ENCODE data around the gene GPX8.
A peak's percentile ranks its signal among the peaks of the same experiment; 100 is the strongest.

Gene GPX8, protein sequence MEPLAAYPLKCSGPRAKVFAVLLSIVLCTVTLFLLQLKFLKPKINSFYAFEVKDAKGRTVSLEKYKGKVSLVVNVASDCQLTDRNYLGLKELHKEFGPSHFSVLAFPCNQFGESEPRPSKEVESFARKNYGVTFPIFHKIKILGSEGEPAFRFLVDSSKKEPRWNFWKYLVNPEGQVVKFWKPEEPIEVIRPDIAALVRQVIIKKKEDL

DNA sequence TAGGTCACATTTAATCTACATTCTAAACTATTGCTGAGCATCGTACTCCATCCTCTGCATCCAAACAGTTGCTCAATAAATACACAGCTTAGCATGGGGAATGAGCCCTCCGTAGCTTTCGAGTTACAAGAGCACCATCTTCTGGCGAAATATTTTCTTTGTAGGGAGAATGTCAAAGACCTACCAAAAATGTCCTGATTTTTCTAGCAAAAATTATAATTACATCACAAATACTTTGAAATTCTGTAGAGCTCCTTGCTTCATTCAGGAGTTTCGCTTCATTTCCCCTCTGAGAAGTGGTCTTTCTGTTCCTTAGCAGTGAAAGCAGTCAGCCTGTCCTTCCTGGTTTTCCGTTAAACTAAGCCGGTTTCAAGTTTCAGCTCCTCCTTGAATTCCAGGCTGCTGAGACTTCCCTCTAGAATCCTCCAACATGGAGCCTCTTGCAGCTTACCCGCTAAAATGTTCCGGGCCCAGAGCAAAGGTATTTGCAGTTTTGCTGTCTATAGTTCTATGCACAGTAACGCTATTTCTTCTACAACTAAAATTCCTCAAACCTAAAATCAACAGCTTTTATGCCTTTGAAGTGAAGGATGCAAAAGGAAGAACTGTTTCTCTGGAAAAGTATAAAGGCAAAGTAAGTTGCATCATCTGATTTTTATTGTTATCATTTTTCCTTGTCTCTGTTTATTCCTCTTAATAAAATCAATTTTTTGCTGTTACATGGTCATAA is at the start of gene GPX8:
TSS of gene GPX8 (plus strand) at position 409 of the 730 bp plus-strand sequence. CDS start at position 431, 22 bp downstream.
- no peak for DNase-seq

DNA sequence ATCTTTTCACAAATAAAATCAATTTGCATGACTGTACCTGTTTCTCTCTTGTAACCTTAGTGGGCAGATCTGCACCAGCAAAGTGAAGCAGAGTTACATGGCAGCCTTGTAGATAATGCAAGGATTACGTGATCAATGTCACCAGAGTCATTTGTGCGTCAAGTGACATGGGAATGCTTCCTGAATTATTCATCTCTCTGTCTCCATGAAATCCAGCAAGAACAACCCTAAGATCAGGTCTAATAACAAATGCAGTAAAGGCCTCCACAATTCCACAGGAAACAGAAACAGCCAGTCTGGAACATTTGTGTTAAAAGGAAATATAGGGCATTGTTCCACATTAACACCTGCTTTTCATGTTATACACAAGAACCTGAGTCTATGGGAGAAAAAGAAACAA is 49.8 kb upstream of the GPX8 start:
- no peak for DNase-seq

DNA sequence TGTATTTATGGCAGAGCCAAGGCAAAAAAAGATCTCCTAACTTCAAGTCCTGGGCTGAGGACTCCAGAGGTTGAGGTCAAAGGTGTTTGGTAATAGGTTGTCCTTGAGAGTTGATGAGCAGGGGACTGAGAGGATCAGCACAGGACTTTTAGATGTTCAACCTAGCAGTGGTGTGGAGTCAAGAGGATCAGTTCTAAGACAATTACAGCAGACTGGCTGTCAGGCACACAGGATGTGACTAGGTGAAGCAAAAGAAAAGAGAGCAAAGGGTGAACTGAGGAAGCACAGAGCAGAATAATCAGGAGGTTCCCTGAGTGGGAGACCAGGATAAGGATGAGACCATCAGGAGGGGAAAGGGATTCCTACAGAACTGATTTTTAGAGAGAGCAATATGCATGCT is 46.6 kb upstream of the GPX8 start:
- DNase-seq, result no peak

DNA sequence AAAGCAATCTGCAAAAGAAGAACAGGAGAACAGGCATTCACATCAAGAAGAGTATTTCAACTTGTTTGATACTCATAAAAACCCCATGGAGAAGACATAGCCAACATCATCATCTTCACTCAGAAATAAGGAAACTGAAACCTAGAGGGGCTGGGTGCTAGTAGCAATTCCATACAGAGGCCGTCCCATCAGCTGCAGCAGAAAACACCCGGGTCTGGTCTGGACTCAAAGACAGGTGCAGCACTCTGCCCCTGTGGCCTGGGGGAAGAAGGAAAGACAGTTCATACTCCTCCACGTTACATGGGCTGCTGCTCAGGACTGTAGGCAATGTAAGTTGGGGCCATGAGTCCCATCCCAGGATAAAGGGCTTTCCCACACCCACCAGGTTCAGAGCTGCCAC is 45.9 kb upstream of the GPX8 start:
- no peak for DNase-seq

DNA sequence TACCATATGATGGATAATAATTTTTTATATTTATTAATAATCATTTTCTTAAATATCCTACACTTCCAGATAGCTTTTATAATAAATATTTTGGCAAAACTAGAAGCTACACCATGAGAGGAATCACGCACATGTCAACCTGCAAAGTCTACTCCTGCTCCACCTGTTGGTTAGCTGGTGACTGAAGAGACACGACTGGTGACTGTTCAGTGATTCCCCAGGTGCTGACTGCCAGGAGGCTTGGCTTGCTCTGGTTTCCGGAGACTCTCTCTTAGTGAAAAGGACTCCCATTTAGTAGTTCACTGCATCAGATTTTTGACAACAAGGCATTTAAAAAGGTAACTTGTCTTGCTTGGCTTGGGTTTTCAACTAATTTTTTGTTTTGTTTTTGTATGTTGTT is 36.6 kb upstream of the GPX8 start:
- DNase-seq, result no peak

DNA sequence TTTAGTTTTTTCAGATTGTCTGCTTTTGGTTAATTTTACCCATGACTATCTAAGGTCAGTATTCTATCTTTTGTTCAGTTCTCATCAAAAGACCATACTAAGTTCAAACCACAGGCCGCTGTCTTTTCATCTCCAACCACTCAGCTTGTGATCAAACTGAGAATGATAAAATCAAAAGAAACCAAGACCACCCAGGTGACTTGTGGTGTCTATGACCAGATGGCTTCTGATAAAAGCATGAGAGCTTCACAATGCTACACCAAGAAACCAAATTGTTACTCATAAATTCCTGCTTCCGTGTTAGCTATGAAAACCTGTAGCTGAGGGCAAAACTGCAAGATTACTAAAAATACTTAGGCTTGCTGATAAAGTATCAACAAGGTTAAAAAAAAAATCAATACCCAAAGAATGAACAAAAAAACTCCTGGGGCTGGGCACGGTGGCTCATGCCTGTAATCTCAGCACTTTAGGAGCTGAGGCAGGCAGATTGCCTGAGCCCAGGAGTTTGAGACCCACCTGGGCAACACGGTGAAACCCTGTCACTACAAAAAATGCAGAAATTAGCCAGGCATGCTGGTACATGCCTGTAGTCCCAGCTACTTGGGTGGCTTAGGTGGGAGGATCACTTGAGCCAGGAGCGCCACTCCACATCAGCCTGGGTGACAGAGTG is 25.8 kb upstream of the GPX8 start:
- no peak for DNase-seq

DNA sequence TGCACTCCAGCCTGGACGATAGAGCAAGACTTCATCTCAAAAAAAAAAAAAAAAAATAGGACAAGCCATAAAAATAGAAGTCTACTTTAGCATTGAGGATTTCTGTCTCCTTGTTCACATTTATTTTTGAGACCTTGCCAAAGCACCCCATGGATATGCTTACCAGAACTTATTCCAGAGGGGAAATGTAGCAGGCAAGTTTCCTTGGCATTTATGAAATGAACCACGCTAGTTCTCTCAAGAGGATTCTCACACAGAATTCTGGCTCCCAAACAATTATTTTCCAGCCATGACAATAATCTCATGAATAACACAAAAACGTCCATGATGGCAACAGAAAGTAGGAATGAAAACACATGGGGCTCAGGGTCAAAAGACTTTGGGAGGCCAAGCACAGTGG is 23.4 kb upstream of the GPX8 start:
- no peak for DNase-seq

DNA sequence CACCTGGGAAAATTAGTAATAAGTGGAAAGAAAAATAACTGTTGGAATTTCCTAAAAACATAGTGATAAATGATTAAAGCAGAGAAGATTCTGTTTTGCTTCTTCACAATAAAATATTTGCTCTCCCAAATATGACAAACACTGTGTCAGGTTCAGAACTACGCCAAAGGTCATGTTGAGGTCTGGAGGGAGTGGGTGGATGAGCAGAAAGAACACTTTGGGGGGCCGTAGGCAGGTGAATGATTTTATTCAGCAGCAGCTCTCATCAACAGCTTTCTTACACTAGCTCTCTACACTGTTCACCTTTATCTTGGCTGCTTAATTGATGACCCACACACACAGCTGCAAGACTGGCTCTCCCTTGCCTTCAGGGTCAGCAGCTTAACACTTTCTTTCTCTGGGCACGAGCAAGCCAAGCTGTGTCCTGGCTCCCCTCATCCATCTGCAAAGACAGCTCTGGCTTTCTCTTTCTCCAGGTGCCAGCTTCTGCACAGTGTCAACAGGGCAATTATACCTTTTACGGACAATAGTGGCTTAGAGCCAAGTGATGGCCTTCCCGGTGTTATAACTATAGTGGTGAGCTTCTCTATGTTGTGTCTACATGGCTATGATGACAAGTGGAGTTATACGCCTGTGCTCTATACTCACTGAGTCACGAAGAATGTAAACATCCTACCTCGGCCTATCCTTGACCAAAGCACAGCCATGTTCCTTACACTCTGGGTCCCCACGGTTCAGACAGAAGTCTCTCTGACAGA is 18.9 kb upstream of the GPX8 start:
- DNase-seq, result no peak

DNA sequence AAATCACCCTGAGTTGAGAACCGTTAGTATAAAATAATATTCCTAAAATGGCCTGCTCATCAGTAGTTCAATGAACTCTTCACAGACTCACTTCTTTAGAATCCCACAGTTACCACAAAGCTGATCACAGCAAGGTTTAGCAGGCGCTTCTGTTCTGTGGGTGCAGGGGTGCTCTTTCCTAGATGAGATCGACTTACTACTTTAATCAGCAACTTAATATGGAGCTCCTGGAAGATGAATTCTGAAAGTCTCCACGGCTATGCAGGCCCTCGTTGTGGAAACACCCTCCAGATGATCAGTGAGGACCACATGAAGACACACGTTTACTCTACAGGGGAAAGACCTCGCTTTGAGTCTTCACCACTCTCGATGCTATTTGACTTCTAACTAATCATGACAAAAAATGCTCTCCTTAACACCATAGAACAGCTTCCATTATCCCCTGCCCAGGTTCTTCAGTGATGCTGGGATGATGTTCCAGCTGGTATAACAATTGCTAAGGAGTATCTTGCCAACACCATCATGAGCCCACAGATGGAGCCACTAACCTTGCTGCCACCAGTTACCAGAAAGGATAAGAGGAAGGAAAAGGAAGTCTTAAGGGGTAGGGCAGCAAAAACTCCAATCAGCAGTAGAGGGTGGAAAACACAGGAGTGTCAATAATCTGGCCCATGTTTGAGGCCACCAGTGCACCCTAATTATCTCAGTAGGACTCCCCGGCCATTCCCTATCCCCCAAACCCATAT is 17.9 kb upstream of the GPX8 start:
- no peak for DNase-seq

DNA sequence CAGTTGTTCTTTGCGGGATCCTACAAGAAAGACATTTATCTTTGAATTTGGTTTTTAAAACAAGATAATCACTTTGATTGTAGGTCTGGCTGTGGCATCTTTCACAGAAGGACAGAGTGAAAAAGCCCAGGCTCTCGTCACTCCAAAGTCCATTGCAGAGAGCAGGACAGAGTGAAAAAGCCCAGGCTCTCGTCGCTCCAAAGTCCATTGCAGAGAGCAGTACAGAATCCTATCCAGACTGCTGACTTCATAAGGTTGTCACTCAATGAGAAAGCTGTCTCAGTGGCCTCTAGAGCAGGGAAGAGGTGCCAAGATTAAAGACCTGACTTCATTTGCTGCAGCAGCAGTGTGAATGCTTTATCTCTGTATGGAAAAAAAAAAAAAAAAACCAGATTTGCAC is 16.3 kb upstream of the GPX8 start:
- DNase-seq, result no peak

DNA sequence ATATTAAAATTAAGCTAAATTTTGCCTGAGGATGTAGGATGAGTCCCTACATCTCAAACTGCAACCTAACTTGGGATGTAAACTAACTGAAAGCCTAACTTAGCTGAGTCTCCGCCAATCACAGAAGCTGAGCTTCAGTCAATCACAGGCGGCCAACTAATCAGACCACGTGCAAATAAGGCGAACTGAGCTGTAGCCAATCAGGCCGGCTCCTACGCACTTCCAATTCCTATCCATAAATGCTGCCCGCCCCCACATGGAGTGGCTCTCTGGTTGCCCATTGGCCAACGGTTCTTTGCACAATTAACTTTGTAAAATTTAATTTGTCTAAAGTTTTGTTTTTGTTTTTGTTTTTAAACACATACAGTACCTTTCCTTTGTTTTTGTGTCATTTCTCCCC is 13.9 kb upstream of the GPX8 start:
- no peak for DNase-seq

DNA sequence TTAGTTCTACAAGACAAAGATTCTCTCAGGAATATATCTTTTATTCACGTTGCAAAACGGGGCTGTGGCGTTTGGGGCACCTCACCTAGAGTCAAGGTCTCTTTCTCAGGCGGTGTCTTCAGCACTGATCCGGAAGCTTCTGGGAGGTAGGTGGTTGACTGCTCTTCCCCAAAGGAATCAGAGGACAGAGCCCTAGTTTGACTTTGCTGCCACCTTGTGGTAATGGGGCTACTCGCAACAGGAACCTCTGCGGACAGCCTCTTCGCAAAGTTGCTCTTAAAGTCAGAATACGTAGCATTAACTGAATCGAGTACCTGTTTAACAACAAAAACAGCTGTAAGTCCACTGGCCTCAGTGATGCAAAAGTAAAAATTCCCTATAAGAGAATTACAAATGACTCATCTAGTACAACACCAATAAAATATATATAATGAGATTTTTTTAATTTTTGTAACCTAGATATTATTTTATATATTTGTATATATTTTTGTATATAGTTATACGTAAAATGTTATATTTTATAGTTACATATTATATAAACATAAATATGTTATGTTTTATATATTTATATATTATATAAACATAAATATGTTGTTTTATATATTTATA is 13.3 kb upstream of the GPX8 start:
- peak; percentile 70 for DNase-seq

DNA sequence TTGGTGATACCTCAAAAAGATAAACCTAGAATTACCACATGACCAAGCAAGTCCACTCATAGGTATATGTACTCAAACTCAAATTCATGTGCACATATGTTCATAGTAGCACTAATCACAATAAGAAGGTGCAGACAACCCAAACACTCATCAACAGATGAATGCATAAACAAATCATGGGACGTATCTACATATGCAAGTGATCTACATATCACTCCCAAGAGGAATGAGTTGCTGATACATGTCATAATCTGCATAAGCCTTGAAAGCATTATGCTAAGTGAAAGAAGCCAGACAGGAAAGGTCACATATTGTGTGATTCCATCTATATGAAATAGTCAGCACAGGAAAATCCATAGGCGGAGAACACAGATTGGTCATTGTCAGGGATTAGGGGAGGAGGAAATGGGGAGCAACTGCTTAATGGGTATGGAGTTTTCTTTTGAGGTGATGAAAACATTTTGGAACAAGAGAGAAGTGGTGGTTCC is 10.6 kb upstream of the GPX8 start:
- no peak for DNase-seq

DNA sequence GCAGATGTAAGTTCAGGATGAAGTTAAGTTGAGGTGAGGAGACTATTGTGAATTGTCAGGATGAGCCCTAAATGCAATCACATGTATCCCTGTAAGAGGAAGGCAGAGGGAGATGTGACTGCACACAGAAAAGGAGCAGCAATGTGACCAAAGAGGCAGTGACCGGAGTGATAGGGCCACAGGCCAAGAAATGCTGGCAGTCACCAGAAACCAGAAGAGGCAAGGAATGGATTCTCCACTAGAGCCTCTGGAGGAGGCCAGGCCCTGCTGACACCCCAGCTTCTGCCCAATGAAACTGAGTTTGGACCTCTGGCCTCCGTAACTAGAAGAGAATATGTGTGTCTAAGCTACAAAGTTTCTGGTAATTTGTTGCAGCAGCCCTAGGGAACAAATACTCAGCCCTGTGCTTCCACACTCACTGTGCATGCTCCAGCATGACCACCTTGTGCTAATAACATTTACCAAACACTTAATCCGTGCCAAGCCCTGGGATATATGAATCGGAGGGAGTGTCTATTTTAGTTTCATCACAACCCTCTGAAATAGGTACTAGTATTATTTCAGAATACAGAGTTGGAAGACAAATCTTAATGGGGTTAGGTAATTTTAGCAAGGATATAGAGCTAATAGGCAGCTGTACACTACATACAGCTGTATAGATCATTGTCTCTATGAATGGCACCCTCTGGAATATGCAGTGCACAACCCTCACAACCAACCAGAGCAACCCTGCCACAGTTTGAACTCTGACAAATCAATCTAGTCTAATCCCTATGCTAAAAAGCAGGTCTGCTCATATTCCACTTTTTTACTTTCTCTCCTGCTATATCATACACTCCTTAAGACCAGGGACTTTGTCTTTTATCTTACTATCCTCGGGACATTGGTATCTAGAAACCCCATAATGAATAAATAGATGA is 7.8 kb upstream of the GPX8 start:
- no peak for DNase-seq

DNA sequence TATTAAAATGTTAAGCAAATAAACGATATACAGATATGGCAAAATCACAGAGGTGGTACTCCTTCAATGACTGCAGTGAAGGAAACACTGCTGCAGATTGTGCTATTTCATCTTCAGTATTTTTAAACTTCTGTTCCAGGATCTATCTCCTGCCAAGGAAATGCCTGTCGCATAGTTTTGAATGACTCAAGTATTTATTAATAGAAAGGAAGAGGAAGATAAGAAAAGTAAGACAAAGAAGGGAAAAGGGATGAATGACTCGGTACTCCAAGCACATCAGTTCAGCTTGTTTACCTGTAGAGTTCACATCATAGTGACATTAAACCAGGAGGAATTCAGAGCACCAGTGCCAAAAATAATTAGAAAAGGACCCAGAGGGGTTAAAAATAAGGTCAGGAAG is 5.1 kb upstream of the GPX8 start:
- DNase-seq, result no peak

DNA sequence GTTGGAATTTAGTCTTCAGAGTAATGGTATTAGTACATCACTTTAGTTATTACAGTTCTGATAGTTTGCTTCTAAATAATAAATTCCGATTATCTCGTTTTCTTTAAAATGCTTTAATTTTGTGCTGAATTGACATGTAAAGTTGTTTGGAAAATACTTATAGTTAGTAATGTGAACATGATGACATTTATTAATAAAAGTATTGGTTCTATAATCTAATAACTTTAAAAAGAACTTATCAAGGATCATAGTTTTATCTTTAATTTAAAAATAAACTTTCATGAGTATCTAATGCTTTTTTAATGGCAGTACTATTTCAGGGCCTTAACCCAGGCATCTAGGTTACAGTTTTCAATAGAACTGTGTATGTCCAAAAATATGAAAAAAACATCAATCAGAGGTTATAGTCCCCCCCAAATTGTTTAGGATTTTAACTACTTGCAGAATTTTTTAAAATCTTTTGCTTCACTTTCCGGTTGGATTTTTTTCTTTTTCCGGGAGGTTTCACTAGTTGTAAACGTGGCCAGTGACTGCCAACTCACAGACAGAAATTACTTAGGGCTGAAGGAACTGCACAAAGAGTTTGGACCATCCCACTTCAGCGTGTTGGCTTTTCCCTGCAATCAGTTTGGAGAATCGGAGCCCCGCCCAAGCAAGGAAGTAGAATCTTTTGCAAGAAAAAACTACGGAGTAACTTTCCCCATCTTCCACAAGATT is 680 bp downstream of the GPX8 start:
- DNase-seq, result no peak

DNA sequence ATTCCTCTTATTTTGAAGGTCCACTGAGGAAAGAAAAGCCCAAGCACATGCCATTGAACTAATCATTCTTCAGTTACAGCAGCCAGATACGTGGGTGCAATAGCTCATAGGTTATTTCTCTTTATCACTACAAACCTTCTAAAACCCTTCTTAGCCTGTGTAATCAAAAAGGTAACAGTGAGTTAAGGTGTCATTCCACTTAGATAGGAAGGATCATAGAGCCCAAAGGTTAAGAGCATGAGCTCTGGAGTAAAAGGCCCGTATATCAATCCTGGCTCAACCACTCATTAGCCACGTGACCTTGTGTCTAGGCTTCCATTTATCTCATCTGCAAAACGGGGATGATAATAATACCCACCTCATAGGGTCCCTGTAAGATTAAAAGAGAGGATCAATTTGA is 2.7 kb downstream of the GPX8 start:
- no peak for DNase-seq

DNA sequence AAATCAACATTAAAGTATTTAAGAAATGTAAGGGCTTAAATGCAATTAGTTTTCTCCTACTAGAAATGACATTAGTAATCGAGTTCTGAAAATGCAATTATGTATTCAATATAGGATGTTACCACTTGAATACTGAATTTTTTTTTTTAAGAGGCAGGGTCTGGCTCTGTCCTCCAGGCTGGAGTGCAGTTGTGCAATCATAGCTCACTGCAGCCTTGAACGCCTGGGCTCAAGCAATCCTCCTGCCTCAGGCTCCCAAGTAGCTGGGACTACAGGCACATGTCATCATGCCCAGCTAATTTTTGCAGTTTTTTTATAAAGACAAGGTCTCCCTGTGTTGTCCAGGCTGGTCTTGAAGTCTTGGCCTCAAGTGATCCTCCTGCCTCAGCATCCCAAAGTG is 11.5 kb downstream of the GPX8 start:
- DNase-seq, result no peak

DNA sequence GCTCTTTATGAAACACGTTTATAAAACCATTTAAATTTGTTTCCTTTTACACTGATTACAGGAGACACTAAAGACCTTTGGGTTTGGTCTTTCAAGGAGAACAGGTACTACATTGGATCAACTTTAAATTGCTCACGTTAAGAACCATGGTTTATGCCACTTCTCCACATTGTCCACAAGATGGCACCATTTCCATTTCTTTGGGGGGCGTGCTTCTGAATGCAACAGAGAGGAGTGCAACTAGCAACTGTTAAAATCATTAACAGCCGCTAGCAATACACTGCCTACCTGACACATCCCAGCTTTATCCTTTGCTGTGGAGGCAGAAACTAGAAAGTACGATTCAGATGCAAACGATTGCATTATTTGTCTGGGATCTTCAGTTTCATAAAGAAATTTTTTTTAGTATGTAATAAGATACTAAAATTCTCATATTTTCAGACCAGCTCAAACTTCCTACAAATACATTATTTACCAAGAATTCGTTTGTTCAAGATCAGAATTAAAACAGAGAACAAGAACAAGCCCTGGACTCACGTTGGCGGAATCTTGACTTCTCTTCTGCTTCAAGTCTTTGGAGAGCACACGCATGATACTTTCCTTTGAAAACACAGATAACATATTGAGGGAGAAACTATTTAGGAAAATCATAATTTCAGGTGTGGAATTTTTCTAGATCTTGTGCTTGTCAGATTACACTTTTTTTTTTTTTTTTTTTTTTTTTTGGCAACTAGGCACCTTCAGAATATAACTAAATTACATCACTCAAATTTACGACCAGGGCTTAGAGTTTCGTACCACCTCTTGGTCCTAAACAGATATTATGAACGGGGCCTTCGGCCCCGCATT is 12.3 kb downstream of the GPX8 start:
- DNase-seq, result peak; percentile 79

All from NCI-H1436 (cell line).